ENCODE data around the gene OSM. TPM values are rescaled to one million over a fixed set of nuclear protein-coding genes. Genes with fewer than 3 reads are reported as not detected.

OSM gene
- polyA plus RNA-seq, 1 donor from 2014 or later: 0.79 TPM

DNA sequence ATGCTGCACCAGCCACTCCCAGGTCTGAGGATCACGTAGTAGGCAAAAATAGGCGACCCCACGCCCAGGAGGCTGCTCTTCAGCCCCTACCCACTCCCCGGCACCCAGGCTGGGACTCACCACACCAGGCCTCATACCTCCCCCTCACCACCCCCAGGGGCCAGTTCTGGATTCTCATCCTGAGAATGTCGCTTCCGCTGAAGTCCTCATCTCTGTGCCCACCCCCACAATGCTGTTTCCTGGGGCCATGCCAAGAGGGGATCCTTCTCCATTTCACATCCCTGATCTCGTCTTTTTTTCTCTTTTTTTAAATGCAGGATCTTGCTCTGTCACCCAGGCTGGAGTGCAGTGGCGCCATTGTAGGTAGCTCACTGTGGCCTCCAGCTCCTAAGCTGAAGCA, 1.7 kb upstream of the OSM start:
- H3K27me3 Mint-ChIP-seq: no peaks in the 10 kb centered on the region
- peaks cover 4 to 14% (median 10%) of the 10 kb centered on the region in 3 donors for H3K4me1 Mint-ChIP-seq
- H3K27ac Mint-ChIP-seq: peak overlapping the region in 2 of 3 donors; percentile 10 to 76
- H3K9me3 Mint-ChIP-seq: no peaks in the 10 kb centered on the region
- peak overlapping the region; percentile 14 to 84 (median 56) for H3K4me3 Mint-ChIP-seq
- H3K36me3 Mint-ChIP-seq: no peaks in the 10 kb centered on the region

GRCh38 chr22:30267382-30268302, 991 bp upstream of the OSM start:
- H3K4me1 Mint-ChIP-seq: peaks cover 9 to 17% (median 14%) of the 10 kb centered on the region in 3 donors
- peak overlapping the region; percentile 84 to 97 (median 94) for H3K4me3 Mint-ChIP-seq
- H3K27me3 Mint-ChIP-seq: no peaks in the 10 kb centered on the region
- no peaks in the 10 kb centered on the region for H3K36me3 Mint-ChIP-seq
- no peaks in the 10 kb centered on the region for H3K9me3 Mint-ChIP-seq
- peak overlapping the region; percentile 76 to 99 (median 95) for H3K27ac Mint-ChIP-seq

DNA sequence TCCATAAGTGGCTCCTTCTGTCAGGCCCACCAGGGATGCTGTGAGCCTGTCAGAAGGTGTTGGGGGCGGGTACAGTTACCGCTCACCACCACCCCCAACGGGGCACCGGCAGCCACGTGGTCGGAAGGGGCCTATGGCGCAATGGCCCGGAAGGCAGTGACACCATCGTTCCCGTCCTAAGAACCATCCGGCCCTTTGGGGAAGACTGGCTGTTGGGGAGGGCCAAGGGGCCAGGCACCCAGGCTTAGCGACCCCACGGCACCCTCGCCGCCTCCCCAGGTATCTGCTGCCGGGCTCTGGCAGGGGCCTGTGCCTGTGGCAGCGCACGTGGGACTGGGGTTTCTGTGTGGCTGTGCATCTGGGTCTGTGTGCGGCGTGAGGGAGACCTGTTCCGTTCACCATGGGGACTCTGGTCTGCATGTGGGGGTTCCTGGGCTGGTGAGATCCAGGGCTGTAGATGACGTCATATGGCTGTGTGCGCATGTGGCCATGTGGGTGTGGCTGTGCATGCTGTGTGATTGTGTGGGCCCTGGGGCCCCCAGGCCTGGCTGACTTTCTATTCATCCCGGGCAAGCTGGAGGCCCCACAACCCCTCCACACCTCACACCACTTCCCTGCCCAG, 717 bp downstream of the OSM start:
- peaks cover 9 to 18% (median 11%) of the 10 kb centered on the region in 3 donors for H3K4me1 Mint-ChIP-seq
- H3K9me3 Mint-ChIP-seq: no peaks in the 10 kb centered on the region
- no peaks in the 10 kb centered on the region for H3K36me3 Mint-ChIP-seq
- H3K27ac Mint-ChIP-seq: peak overlapping the region; percentile 76 to 99 (median 98)
- peak overlapping the region; percentile 68 to 97 (median 94) for H3K4me3 Mint-ChIP-seq
- no peaks in the 10 kb centered on the region for H3K27me3 Mint-ChIP-seq

GRCh38 chr22:30265131-30265720, 1.4 kb downstream of the OSM start:
- no peaks in the 10 kb centered on the region for H3K9me3 Mint-ChIP-seq
- H3K4me1 Mint-ChIP-seq: peaks cover 9 to 18% (median 11%) of the 10 kb centered on the region in 3 donors
- peak overlapping the region; percentile 76 to 99 (median 98) for H3K27ac Mint-ChIP-seq
- H3K4me3 Mint-ChIP-seq: peak overlapping the region; percentile 68 to 97 (median 94)
- H3K27me3 Mint-ChIP-seq: no peaks in the 10 kb centered on the region
- no peaks in the 10 kb centered on the region for H3K36me3 Mint-ChIP-seq

DNA sequence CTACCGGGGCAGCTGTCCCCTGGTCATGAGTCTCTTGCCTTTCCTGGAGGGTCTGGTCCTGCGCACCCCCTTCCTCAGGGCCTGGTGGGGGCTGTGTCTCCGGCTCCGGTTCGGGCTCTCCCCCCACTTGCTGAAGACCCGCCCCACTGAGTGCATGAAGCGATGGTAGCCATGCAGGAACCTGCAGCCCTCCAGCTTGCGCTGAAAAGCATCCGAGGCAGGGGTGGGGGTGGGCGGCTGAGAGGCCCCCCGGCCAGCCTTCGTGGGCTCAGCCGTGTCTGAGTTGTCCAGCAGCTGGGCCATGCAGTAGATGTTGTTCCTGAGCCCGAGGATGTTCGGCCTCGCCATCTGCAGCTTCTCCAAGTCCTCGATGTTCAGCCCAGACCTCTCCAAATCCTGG, 2.8 kb downstream of the OSM start:
- Mint-ChIP-seq H3K4me3 (no peak overlapping the region), H3K27ac (peak overlapping the region in 2 of 3 donors; percentile 23 to 76), H3K4me1 (peaks cover 9 to 18% (median 11%) of the 10 kb centered on the region in 3 donors), H3K9me3 (no peaks in the 10 kb centered on the region), H3K27me3 (no peaks in the 10 kb centered on the region), H3K36me3 (no peaks in the 10 kb centered on the region)

DNA sequence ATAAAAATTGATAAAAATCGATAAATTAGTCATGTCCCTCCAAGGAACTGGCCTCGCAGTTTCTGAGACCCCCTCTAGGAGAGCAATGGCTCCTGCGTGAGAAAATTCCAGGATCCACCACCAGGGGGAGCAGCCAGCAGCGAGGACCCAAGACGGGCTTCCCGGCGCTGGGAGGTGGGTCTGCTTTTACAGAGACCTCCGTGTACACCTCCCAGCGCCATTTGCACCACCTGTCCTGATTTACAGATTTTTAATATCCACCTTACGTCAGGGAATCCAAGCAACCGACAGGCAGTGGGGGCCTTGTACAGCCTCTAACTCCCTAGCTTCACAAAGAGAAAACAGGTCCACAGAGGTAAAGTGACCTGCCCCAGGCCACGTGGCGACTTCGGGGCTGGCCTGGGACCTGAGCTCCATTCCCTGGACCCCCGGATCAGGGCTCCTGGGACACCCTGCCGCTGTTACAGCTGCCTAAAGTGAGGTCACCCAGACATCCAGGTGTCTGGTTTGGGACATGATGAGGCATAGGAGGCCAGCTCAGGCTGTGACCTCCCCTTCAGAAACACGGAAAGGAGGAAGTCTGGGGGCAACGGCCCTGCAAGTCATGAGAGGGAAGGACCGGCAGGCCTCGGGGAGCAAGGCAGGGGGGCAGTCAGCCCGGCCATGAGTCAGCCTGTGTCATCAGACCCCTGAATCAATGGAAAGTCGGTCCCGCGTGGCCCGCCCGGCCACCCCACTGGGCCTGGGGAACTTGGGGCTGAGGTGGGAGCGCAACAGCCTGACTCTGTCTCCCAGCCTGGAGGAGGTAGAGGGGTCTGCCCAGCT, 3.5 kb downstream of the OSM start:
- peak overlapping the region; percentile 41 to 80 (median 78) for H3K4me3 Mint-ChIP-seq
- peaks cover 7 to 19% (median 9%) of the 10 kb centered on the region in 3 donors for H3K4me1 Mint-ChIP-seq
- no peaks in the 10 kb centered on the region for H3K36me3 Mint-ChIP-seq

DNA sequence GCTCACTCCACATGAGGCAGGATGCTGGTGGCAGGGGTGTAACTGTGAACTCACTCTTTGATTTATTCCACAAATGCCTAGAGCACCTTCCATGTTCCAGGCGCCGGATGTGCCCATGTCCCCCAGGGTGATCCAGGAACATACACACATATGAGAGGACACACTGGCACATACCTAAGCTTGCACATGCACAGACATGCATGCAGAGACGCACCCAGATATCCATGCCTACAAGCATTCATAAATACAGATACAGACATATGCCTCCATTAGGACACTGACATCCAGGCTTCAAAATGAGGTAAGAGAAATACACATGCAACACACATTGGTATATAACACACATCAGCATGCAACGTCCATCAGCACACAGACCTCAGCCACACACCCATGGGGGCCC, 4.5 kb downstream of the OSM start:
- H3K4me3 Mint-ChIP-seq: peak overlapping the region in 1 of 4 donors; percentile 80

More for the DNA sequence above, 3.5 kb downstream of the OSM start:
- Mint-ChIP-seq H3K27ac (peak overlapping the region in 2 of 3 donors; percentile 92 to 95), H3K27me3 (no peaks in the 10 kb centered on the region), H3K9me3 (no peaks in the 10 kb centered on the region)

GRCh38 chr22:30261134-30261533, 5.5 kb downstream of the OSM start:
- Mint-ChIP-seq H3K4me3 (peak overlapping the region in 1 of 4 donors; percentile 21), H3K27ac (peak overlapping the region in 1 of 3 donors; percentile 53), H3K4me1 (peaks cover 7 to 15% (median 9%) of the 10 kb centered on the region in 3 donors), H3K9me3 (no peaks in the 10 kb centered on the region), H3K36me3 (no peaks in the 10 kb centered on the region), H3K27me3 (peaks cover 1% of the 10 kb centered on the region)

More for the DNA sequence above, 4.5 kb downstream of the OSM start:
- peak overlapping the region in 2 of 3 donors; percentile 21 to 87 for H3K27ac Mint-ChIP-seq
- no peaks in the 10 kb centered on the region for H3K27me3 Mint-ChIP-seq
- H3K9me3 Mint-ChIP-seq: no peaks in the 10 kb centered on the region
- H3K36me3 Mint-ChIP-seq: no peaks in the 10 kb centered on the region
- H3K4me1 Mint-ChIP-seq: peaks cover 7 to 18% (median 9%) of the 10 kb centered on the region in 3 donors

DNA sequence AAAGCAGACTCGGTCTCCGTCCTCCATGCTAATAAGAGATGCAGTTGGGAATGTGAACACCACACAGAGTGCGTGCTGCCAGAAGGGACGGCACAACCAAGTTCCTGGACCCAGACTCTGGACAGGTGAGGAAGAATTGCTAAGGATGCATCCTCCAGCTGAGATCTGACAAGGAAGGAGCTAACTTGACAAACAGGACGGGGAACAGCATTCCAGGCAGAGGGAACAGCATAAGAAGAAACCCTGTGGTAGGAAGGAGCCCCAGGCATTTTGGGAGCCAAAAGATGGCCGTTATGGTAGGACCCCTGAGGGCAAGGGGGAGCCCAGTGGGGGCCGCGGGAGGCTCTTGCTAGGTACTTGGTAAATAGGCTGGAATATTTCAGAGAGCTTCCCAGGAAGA, 6.0 kb downstream of the OSM start:
- no peaks in the 10 kb centered on the region for H3K36me3 Mint-ChIP-seq
- peak overlapping the region in 1 of 4 donors; percentile 29 for H3K4me3 Mint-ChIP-seq
- peaks cover 7 to 14% (median 7%) of the 10 kb centered on the region in 3 donors for H3K4me1 Mint-ChIP-seq
- H3K27ac Mint-ChIP-seq: peak overlapping the region in 1 of 3 donors; percentile 53
- no peaks in the 10 kb centered on the region for H3K9me3 Mint-ChIP-seq
- peaks cover 1% of the 10 kb centered on the region for H3K27me3 Mint-ChIP-seq

DNA sequence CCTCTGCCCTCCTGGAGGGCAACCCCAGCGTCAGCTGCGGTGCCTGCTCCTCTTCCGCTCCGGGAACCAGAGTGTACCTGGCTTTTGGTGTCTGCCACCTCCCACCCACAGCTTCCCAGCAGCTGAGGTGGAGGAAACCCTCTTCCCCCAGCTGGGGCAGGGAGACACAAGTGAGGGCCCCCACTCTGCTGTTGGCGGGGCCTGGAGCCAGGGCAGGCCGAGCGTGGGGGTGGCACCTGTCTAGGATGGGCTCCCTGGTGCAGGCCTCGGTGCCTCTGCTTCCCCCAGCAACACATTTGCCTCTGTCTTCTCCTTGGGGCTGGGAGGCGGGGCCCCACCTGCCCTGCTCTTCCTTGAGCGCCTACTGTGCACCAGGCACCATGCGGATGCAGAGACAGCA, 6.4 kb downstream of the OSM start:
- Mint-ChIP-seq H3K36me3 (no peaks in the 10 kb centered on the region), H3K27me3 (peaks cover 1% of the 10 kb centered on the region), H3K4me3 (peak overlapping the region in 1 of 4 donors; percentile 29), H3K9me3 (no peaks in the 10 kb centered on the region), H3K4me1 (peaks cover 4 to 11% (median 5%) of the 10 kb centered on the region in 3 donors), H3K27ac (peak overlapping the region in 1 of 3 donors; percentile 53)

- H3K9me3 Mint-ChIP-seq: no peaks in the 10 kb centered on the region
- no peaks in the 10 kb centered on the region for H3K36me3 Mint-ChIP-seq
- peaks cover 1% of the 10 kb centered on the region for H3K27me3 Mint-ChIP-seq
- no peak overlapping the region for H3K4me3 Mint-ChIP-seq
- H3K27ac Mint-ChIP-seq: no peak overlapping the region
- H3K4me1 Mint-ChIP-seq: peaks cover 0 to 7% (median 0%) of the 10 kb centered on the region in 3 donors
These were observed 12.3 kb downstream of the OSM start for GRCh38 chr22:30254314-30254713.

- Mint-ChIP-seq H3K27ac (no peak overlapping the region), H3K9me3 (no peaks in the 10 kb centered on the region), H3K4me3 (peak overlapping the region in 1 of 4 donors; percentile 2)
These were observed 13.3 kb downstream of the OSM start for GRCh38 chr22:30253205-30253852.

GRCh38 chr22:30252411-30253204, 14.0 kb downstream of the OSM start:
- peaks cover 0 to 9% (median 0%) of the 10 kb centered on the region in 3 donors for H3K4me1 Mint-ChIP-seq
- peaks cover 12% of the 10 kb centered on the region for H3K27me3 Mint-ChIP-seq
- peak overlapping the region in 1 of 4 donors; percentile 2 for H3K4me3 Mint-ChIP-seq
- no peaks in the 10 kb centered on the region for H3K36me3 Mint-ChIP-seq
- H3K27ac Mint-ChIP-seq: no peak overlapping the region
- no peaks in the 10 kb centered on the region for H3K9me3 Mint-ChIP-seq

More at GRCh38 chr22:30253205-30253852, 13.3 kb downstream of the OSM start:
- Mint-ChIP-seq H3K27me3 (peaks cover 5% of the 10 kb centered on the region), H3K4me1 (peaks cover 0 to 11% (median 0%) of the 10 kb centered on the region in 3 donors), H3K36me3 (no peaks in the 10 kb centered on the region)

Measured in IgD-negative memory B cell (primary cell).